ENCODE measurements around the gene CPN1.

The CPN1 gene

GRCh38 chr10:100119726-100120125 lies 38.1 kb upstream of the CPN1 start:
- TF ChIP-seq, protein P1, sequence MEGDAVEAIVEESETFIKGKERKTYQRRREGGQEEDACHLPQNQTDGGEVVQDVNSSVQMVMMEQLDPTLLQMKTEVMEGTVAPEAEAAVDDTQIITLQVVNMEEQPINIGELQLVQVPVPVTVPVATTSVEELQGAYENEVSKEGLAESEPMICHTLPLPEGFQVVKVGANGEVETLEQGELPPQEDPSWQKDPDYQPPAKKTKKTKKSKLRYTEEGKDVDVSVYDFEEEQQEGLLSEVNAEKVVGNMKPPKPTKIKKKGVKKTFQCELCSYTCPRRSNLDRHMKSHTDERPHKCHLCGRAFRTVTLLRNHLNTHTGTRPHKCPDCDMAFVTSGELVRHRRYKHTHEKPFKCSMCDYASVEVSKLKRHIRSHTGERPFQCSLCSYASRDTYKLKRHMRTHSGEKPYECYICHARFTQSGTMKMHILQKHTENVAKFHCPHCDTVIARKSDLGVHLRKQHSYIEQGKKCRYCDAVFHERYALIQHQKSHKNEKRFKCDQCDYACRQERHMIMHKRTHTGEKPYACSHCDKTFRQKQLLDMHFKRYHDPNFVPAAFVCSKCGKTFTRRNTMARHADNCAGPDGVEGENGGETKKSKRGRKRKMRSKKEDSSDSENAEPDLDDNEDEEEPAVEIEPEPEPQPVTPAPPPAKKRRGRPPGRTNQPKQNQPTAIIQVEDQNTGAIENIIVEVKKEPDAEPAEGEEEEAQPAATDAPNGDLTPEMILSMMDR (conservative IDR thresholded peaks at IDR 0.05): no peak
- no peak overlapping the region for H3K27ac ChIP-seq

DNA sequence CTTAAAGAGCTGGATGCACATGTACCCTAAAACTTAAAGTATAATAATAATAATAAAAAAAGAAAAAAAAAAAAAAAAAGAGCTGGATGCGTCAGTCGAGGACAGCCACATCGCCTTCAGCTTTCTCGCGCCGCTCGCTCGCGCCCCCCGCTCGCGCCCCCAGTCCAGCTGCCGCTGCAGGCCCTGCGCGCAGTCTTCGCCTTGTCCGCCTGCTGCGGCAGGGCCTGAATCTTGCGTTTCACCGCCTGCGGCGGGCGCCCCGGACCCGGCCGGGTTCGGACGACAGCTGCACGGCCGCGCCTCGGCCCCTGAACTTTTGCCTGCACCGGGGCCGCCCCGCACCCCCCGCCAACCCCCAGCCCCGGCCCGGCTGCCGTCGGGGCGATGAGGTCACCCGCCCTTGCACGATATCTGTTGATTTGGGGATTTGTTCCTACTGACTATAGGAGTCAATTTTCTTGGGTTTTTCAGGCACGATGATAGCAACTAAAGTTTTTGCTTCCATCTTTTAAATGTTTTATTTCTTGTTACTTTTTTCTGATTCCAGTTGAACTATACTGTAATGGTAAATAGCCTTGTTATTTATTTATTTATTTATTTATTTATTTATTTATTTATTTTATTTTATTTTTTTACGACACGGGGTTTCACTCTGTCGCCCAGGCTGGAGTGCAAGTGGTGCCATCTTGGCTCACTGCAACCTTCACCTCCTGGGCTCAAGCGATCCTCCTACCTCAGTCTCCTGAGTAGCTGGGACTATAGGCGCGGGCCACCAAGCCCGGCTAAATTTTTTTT lies 33.5 kb upstream of the CPN1 start:
- no peak overlapping the region for H3K27ac ChIP-seq
- TF ChIP-seq, protein P1 (conservative IDR thresholded peaks at IDR 0.05): no peak

- no peak overlapping the region for H3K27ac ChIP-seq
- TF ChIP-seq, protein P1 (conservative IDR thresholded peaks at IDR 0.05): no peak
These were observed 32.8 kb upstream of the CPN1 start for GRCh38 chr10:100114460-100114859.

DNA sequence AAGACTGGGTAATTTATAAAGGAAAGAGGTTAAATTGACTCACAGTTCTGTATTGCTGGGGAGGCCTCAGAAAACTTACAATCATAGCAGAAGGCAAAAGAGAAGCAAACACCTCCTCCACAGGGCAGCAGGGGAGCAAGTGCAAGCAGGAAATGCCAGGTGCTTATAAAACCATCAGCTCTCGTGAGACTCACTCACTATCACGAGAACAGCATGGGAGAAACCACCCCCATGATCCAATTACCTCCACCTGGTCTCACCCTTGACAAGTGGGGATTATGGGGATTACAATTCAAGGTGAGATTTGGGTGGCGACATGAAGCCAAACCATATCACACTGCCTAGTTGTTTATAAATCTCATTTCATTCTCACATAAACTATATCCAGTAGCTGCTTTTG lies 28.0 kb upstream of the CPN1 start:
- H3K27ac ChIP-seq: no peak overlapping the region
- TF ChIP-seq, protein P1 (conservative IDR thresholded peaks at IDR 0.05): no peak

DNA sequence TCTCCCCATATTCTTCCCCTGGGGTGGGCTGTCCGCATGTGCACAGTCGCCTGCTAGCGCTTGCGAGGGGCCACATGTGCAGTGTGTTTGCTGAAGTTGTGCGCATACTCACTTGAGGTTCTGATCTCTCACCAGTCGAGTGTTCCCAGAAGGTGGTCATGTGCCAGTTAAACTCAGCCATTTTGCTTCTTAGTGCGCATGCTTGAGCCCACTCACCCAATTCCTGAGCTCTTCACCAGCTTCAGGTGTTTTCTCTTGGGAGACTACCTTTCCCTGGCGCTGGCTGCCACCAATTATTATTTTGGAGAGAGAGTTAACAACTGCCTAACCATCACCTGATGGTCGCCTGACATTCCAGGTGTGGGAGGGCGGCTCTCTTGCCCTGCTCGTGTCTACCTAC lies 25.2 kb upstream of the CPN1 start:
- TF ChIP-seq, protein P1 (conservative IDR thresholded peaks at IDR 0.05): no peak
- H3K27ac ChIP-seq: no peak overlapping the region

- no peak overlapping the region for H3K27ac ChIP-seq
- TF ChIP-seq, protein P1 (conservative IDR thresholded peaks at IDR 0.05): no peak
These were observed 22.6 kb upstream of the CPN1 start for GRCh38 chr10:100104300-100104699.

- TF ChIP-seq, protein P1 (conservative IDR thresholded peaks at IDR 0.05): no peak
- H3K27ac ChIP-seq: no peak overlapping the region
These were observed 21.9 kb upstream of the CPN1 start for GRCh38 chr10:100103581-100103980.

Data from VCaP (cell line).